ENCODE results near the gene TMED6. TPM values are rescaled to one million over a fixed set of nuclear protein-coding genes. Genes with fewer than 3 reads are reported as not detected.
"Not testable (repeated sequence)": the region's sequence is repeated elsewhere in the genome, so short reads cannot be mapped to it uniquely, and the experiment has no call there.

The TMED6 gene
- total RNA-seq, 2 donors from 2014 or later = 0.53 to 0.66 TPM

GRCh38 chr16:69365901-69366300 lies 14.3 kb upstream of the TMED6 start:
- 96 to 98% methylated on average over 2 of the region's 2 CpGs for WGBS, 2 experiments (ENCODE audit: insufficient coverage in 1 of 2, insufficient read length in 1 of 2)
- peaks cover 58% of the 10 kb centered on the region for H3K36me3 ChIP-seq (ENCODE audit: control insufficient read depth, insufficient read depth, low read length)

GRCh38 chr16:69364088-69364487 lies 12.5 kb upstream of the TMED6 start:
- Mint-ChIP-seq H3K4me1 (no peaks in the 10 kb centered on the region), H3K27ac (no peak overlapping the region)
- no peaks in the 10 kb centered on the region for H3K27me3 ChIP-seq (ENCODE audit: control insufficient read depth, insufficient read depth, low read length, poor library complexity, severe bottlenecking)

More at GRCh38 chr16:69365901-69366300, 14.3 kb upstream of the TMED6 start:
- no peak overlapping the region for H3K4me3 ChIP-seq (ENCODE audit: low read length)
- Mint-ChIP-seq H3K4me1 (no peaks in the 10 kb centered on the region), H3K4me3 (no peak overlapping the region), H3K36me3 (ENCODE audit: low read depth) (peaks cover 60% of the 10 kb centered on the region), H3K9me3 (peaks cover 2% of the 10 kb centered on the region), H3K27me3 (ENCODE audit: insufficient read depth) (no peaks in the 10 kb centered on the region), H3K27ac (no peak overlapping the region)
- no peak for DNase-seq
- H3K27me3 ChIP-seq (ENCODE audit: control insufficient read depth, insufficient read depth, low read length, poor library complexity, severe bottlenecking) = no peaks in the 10 kb centered on the region
- H3K9ac ChIP-seq (ENCODE audit: extremely low read depth, low read length, poor library complexity, severe bottlenecking) = no peak overlapping the region
- no peaks in the 10 kb centered on the region for H3K4me1 ChIP-seq (ENCODE audit: control insufficient read depth, insufficient read depth, low read length)
- H3K27ac ChIP-seq (ENCODE audit: low read depth, low read length) = no peak overlapping the region
- no peaks in the 10 kb centered on the region for H3K9me3 ChIP-seq (ENCODE audit: control insufficient read depth, low read length)
- no peak for TF ChIP-seq CTCF (conservative IDR thresholded peaks at IDR 0.05)

GRCh38 chr16:69363281-69363717 lies 11.7 kb upstream of the TMED6 start:
- no peaks in the 10 kb centered on the region for H3K27me3 Mint-ChIP-seq (ENCODE audit: insufficient read depth)
- H3K27ac Mint-ChIP-seq = no peak overlapping the region
- H3K36me3 ChIP-seq (ENCODE audit: control insufficient read depth, insufficient read depth, low read length) = peaks cover 34% of the 10 kb centered on the region
- H3K9ac ChIP-seq (ENCODE audit: extremely low read depth, low read length, poor library complexity, severe bottlenecking) = no peak overlapping the region
- no peaks in the 10 kb centered on the region for H3K27me3 ChIP-seq (ENCODE audit: control insufficient read depth, insufficient read depth, low read length, poor library complexity, severe bottlenecking)
- H3K4me3 Mint-ChIP-seq = no peak overlapping the region
- H3K4me1 ChIP-seq (ENCODE audit: control insufficient read depth, insufficient read depth, low read length) = no peaks in the 10 kb centered on the region
- H3K4me1 Mint-ChIP-seq = no peaks in the 10 kb centered on the region
- DNase-seq = no peak
- WGBS, 2 experiments (ENCODE audit: insufficient coverage in 1 of 2, insufficient read length in 1 of 2) = 96 to 97% methylated on average over 5 of the region's 5 CpGs
- no peak overlapping the region for H3K4me3 ChIP-seq (ENCODE audit: low read length)
- no peaks in the 10 kb centered on the region for H3K9me3 ChIP-seq (ENCODE audit: control insufficient read depth, low read length)
- no peak for TF ChIP-seq CTCF (conservative IDR thresholded peaks at IDR 0.05)
- H3K27ac ChIP-seq (ENCODE audit: low read depth, low read length) = no peak overlapping the region
- H3K36me3 Mint-ChIP-seq (ENCODE audit: low read depth) = peaks cover 39% of the 10 kb centered on the region
- H3K9me3 Mint-ChIP-seq = no peaks in the 10 kb centered on the region

More at GRCh38 chr16:69364088-69364487, 12.5 kb upstream of the TMED6 start:
- Histone ChIP-seq H3K9me3 (ENCODE audit: control insufficient read depth, low read length) (no peaks in the 10 kb centered on the region), H3K4me3 (ENCODE audit: low read length) (no peak overlapping the region), H3K9ac (ENCODE audit: extremely low read depth, low read length, poor library complexity, severe bottlenecking) (no peak overlapping the region), H3K4me1 (ENCODE audit: control insufficient read depth, insufficient read depth, low read length) (no peaks in the 10 kb centered on the region), H3K36me3 (ENCODE audit: control insufficient read depth, insufficient read depth, low read length) (peaks cover 42% of the 10 kb centered on the region), H3K27ac (ENCODE audit: low read depth, low read length) (no peak overlapping the region)
- Mint-ChIP-seq H3K4me3 (no peak overlapping the region), H3K9me3 (peaks cover 1% of the 10 kb centered on the region), H3K36me3 (ENCODE audit: low read depth) (peaks cover 45% of the 10 kb centered on the region), H3K27me3 (ENCODE audit: insufficient read depth) (no peaks in the 10 kb centered on the region)
- no peak for DNase-seq
- WGBS, 2 experiments (ENCODE audit: insufficient coverage in 1 of 2, insufficient read length in 1 of 2) = 100% methylated on average over 2 of the region's 2 CpGs; no CpG with 5 or more reads in 1 of the 2 experiments
- TF ChIP-seq CTCF (conservative IDR thresholded peaks at IDR 0.05) = no peak

GRCh38 chr16:69360070-69360469 lies 8.5 kb upstream of the TMED6 start:
- H3K4me1 ChIP-seq (ENCODE audit: control insufficient read depth, insufficient read depth, low read length); H3K9me3 Mint-ChIP-seq: not testable (repeated sequence)

More at GRCh38 chr16:69360070-69360469, 8.5 kb upstream of the TMED6 start:
- H3K4me3 Mint-ChIP-seq; DNase-seq; H3K27ac Mint-ChIP-seq; H3K9me3 ChIP-seq (ENCODE audit: control insufficient read depth, low read length); H3K4me3 ChIP-seq (ENCODE audit: low read length); H3K9ac ChIP-seq (ENCODE audit: extremely low read depth, low read length, poor library complexity, severe bottlenecking); H3K27me3 Mint-ChIP-seq (ENCODE audit: insufficient read depth); H3K27me3 ChIP-seq (ENCODE audit: control insufficient read depth, insufficient read depth, low read length, poor library complexity, severe bottlenecking); H3K4me1 Mint-ChIP-seq; H3K27ac ChIP-seq (ENCODE audit: low read depth, low read length): not testable (repeated sequence)
- peaks cover 28% of the 10 kb centered on the region for H3K36me3 Mint-ChIP-seq (ENCODE audit: low read depth)
- H3K36me3 ChIP-seq (ENCODE audit: control insufficient read depth, insufficient read depth, low read length) = peaks cover 26% of the 10 kb centered on the region
- 93 to 95% methylated on average over 8 to 9 of the region's 9 CpGs for WGBS, 2 experiments (ENCODE audit: insufficient coverage in 1 of 2, insufficient read length in 1 of 2)

Data from endodermal cell (in vitro differentiated cells).